SKM-1 (cell line): ENCODE measurements around the gene FBXO8.
"Not testable (repeated sequence)": the region's sequence is repeated elsewhere in the genome, so short reads cannot be mapped to it uniquely, and the experiment has no call there.

ENCODE experiments used
- DNase-seq: peaks from one replicate; lab custom pipeline; 2025; ENCODE audit not compliant: unreplicated experiment; lab: John Stamatoyannopoulos, UW

FBXO8 gene

GRCh38 chr4:174284487-174284886 is 1.0 kb upstream of the FBXO8 start:
- no peak for DNase-seq

- peak; percentile 94 for DNase-seq
These were observed 496 bp downstream of the FBXO8 start for GRCh38 chr4:174282836-174283506.

- DNase-seq: no peak
These were observed 1.6 kb downstream of the FBXO8 start for GRCh38 chr4:174281901-174282300.

GRCh38 chr4:174281182-174281737 is 2.2 kb downstream of the FBXO8 start:
- DNase-seq: no peak

- DNase-seq: no peak
These were observed 3.9 kb downstream of the FBXO8 start for GRCh38 chr4:174279433-174280155.

GRCh38 chr4:174278467-174278866 is 5.0 kb downstream of the FBXO8 start:
- no peak for DNase-seq

- DNase-seq: no peak
These were observed 6.0 kb downstream of the FBXO8 start for GRCh38 chr4:174277433-174277832.

GRCh38 chr4:174275101-174275500 is 8.4 kb downstream of the FBXO8 start:
- DNase-seq: no peak

GRCh38 chr4:174274436-174274835 is 9.0 kb downstream of the FBXO8 start:
- no peak for DNase-seq

GRCh38 chr4:174273930-174274329 is 9.5 kb downstream of the FBXO8 start:
- DNase-seq: no peak

- no peak for DNase-seq
These were observed 17.1 kb downstream of the FBXO8 start for GRCh38 chr4:174266416-174266815.

- DNase-seq: no peak
These were observed 17.6 kb downstream of the FBXO8 start for GRCh38 chr4:174265916-174266315.

GRCh38 chr4:174263445-174263736 is 20.1 kb downstream of the FBXO8 start:
- no peak for DNase-seq

- DNase-seq: no peak
These were observed 20.6 kb downstream of the FBXO8 start for GRCh38 chr4:174262624-174263444.

- not testable (repeated sequence) for DNase-seq
These were observed 22.0 kb downstream of the FBXO8 start for GRCh38 chr4:174261432-174261831.

GRCh38 chr4:174260099-174260498 is 23.4 kb downstream of the FBXO8 start:
- DNase-seq: no peak

- DNase-seq: no peak
These were observed 23.9 kb downstream of the FBXO8 start for GRCh38 chr4:174259580-174259979.

GRCh38 chr4:174256277-174256713 is 27.2 kb downstream of the FBXO8 start:
- DNase-seq: no peak

- no peak for DNase-seq
These were observed 27.7 kb downstream of the FBXO8 start for GRCh38 chr4:174255786-174256185.

GRCh38 chr4:174255374-174255773 is 28.1 kb downstream of the FBXO8 start:
- DNase-seq: no peak

GRCh38 chr4:174254613-174255012 is 28.9 kb downstream of the FBXO8 start:
- no peak for DNase-seq

GRCh38 chr4:174252412-174252811 is 31.1 kb downstream of the FBXO8 start:
- DNase-seq: no peak
